ENCODE measurements around the gene RING1. TPM values are rescaled to one million over a fixed set of nuclear protein-coding genes. Genes with fewer than 3 reads are reported as not detected.

Gene RING1
- total and polyA plus RNA-seq, 2 experiments from 2014 or later: 6.4 to 16.0 TPM

DNA sequence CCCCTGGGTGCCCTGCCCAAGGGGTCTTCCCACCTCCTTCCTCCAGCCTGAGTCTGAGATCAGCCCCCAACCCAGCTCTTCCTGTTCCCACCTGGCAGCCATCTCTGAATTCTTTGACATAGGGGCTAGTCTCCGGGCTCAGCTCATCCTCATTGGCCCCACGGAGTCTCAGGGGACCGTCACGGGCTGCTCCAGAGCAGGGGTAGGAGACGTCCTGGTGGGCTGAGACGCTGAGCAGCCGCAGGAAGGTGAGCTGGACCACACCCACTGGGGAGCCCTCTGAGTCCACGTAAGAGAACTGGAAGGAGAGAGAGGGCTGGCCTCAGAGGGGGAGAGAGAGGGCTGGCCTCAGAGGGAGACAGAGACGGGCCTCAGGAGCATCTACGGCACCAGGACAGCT is 44.1 kb upstream of the RING1 start:
- H3K4me3 Mint-ChIP-seq: no peak overlapping the region; the same call in 2 of the 3 replicates

More for the DNA sequence above, 44.1 kb upstream of the RING1 start:
- Histone ChIP-seq H3K36me3 (ENCODE audit: insufficient read depth) (no peaks in the 10 kb centered on the region), H3K79me2 (replicated peaks; ENCODE audit: insufficient read depth) (no peaks in the 10 kb centered on the region), H2AFZ (no peak overlapping the region), H4K20me1 (replicated peaks; ENCODE audit: insufficient read depth) (no peaks in the 10 kb centered on the region), H3K9me2 (ENCODE audit: insufficient read depth) (no peaks in the 10 kb centered on the region), H3F3A (replicated peaks; ENCODE audit: low read depth) (0 out of 2 replicates have a peak, but pooled peaks cover 3% of the 10 kb centered on the region), H3K27ac (ENCODE audit: low read depth) (no peak overlapping the region), H3K27me3 (ENCODE audit: insufficient read depth) (peaks cover 15% of the 10 kb centered on the region), H3K4me1 (ENCODE audit: insufficient read depth) (peaks cover 12% of the 10 kb centered on the region), H3K4me3 (no peak overlapping the region), H3K4me2 (no peak overlapping the region)
- H3K4me1 Mint-ChIP-seq: peaks cover 18% of the 10 kb centered on the region
- DNase-seq (ENCODE audit: low spot score) (no peak), ATAC-seq (no peak)
- no peak overlapping the region; the same call in 1 of the 2 replicates for H3K27ac Mint-ChIP-seq
- no peak for TF ChIP-seq NANOG (IDR thresholded peaks at IDR 0.05; ENCODE audit: borderline replicate concordance)
- no peak for TF ChIP-seq CREB1 (CRISPR knock-in tag; IDR thresholded peaks at IDR 0.05; ENCODE audit: low read depth)
- TF ChIP-seq EZH2phosphoT487 (IDR thresholded peaks at IDR 0.05; ENCODE audit: unreplicated experiment): no peak
- TF ChIP-seq JUNB (IDR thresholded peaks at IDR 0.05; ENCODE audit: unreplicated experiment): no peak
- TF ChIP-seq, protein P1, sequence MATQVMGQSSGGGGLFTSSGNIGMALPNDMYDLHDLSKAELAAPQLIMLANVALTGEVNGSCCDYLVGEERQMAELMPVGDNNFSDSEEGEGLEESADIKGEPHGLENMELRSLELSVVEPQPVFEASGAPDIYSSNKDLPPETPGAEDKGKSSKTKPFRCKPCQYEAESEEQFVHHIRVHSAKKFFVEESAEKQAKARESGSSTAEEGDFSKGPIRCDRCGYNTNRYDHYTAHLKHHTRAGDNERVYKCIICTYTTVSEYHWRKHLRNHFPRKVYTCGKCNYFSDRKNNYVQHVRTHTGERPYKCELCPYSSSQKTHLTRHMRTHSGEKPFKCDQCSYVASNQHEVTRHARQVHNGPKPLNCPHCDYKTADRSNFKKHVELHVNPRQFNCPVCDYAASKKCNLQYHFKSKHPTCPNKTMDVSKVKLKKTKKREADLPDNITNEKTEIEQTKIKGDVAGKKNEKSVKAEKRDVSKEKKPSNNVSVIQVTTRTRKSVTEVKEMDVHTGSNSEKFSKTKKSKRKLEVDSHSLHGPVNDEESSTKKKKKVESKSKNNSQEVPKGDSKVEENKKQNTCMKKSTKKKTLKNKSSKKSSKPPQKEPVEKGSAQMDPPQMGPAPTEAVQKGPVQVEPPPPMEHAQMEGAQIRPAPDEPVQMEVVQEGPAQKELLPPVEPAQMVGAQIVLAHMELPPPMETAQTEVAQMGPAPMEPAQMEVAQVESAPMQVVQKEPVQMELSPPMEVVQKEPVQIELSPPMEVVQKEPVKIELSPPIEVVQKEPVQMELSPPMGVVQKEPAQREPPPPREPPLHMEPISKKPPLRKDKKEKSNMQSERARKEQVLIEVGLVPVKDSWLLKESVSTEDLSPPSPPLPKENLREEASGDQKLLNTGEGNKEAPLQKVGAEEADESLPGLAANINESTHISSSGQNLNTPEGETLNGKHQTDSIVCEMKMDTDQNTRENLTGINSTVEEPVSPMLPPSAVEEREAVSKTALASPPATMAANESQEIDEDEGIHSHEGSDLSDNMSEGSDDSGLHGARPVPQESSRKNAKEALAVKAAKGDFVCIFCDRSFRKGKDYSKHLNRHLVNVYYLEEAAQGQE (IDR thresholded peaks at IDR 0.05; ENCODE audit: unreplicated experiment): no peak
- TF ChIP-seq EZH2 (IDR thresholded peaks at IDR 0.05; ENCODE audit: low read depth, unreplicated experiment): no peak
- no peak for TF ChIP-seq STAT1 (IDR thresholded peaks at IDR 0.05; ENCODE audit: unreplicated experiment)
- no peak for TF ChIP-seq POLR2AphosphoS5 (IDR thresholded peaks at IDR 0.05; ENCODE audit: low read depth)
- TF ChIP-seq, protein P2, sequence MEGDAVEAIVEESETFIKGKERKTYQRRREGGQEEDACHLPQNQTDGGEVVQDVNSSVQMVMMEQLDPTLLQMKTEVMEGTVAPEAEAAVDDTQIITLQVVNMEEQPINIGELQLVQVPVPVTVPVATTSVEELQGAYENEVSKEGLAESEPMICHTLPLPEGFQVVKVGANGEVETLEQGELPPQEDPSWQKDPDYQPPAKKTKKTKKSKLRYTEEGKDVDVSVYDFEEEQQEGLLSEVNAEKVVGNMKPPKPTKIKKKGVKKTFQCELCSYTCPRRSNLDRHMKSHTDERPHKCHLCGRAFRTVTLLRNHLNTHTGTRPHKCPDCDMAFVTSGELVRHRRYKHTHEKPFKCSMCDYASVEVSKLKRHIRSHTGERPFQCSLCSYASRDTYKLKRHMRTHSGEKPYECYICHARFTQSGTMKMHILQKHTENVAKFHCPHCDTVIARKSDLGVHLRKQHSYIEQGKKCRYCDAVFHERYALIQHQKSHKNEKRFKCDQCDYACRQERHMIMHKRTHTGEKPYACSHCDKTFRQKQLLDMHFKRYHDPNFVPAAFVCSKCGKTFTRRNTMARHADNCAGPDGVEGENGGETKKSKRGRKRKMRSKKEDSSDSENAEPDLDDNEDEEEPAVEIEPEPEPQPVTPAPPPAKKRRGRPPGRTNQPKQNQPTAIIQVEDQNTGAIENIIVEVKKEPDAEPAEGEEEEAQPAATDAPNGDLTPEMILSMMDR (conservative IDR thresholded peaks at IDR 0.05; ENCODE audit: low read depth in 2 of 2): no peak
- TF ChIP-seq ZNF331 (CRISPR knock-in tag; IDR thresholded peaks at IDR 0.05; ENCODE audit: low read depth): no peak
- TF ChIP-seq, protein P3, sequence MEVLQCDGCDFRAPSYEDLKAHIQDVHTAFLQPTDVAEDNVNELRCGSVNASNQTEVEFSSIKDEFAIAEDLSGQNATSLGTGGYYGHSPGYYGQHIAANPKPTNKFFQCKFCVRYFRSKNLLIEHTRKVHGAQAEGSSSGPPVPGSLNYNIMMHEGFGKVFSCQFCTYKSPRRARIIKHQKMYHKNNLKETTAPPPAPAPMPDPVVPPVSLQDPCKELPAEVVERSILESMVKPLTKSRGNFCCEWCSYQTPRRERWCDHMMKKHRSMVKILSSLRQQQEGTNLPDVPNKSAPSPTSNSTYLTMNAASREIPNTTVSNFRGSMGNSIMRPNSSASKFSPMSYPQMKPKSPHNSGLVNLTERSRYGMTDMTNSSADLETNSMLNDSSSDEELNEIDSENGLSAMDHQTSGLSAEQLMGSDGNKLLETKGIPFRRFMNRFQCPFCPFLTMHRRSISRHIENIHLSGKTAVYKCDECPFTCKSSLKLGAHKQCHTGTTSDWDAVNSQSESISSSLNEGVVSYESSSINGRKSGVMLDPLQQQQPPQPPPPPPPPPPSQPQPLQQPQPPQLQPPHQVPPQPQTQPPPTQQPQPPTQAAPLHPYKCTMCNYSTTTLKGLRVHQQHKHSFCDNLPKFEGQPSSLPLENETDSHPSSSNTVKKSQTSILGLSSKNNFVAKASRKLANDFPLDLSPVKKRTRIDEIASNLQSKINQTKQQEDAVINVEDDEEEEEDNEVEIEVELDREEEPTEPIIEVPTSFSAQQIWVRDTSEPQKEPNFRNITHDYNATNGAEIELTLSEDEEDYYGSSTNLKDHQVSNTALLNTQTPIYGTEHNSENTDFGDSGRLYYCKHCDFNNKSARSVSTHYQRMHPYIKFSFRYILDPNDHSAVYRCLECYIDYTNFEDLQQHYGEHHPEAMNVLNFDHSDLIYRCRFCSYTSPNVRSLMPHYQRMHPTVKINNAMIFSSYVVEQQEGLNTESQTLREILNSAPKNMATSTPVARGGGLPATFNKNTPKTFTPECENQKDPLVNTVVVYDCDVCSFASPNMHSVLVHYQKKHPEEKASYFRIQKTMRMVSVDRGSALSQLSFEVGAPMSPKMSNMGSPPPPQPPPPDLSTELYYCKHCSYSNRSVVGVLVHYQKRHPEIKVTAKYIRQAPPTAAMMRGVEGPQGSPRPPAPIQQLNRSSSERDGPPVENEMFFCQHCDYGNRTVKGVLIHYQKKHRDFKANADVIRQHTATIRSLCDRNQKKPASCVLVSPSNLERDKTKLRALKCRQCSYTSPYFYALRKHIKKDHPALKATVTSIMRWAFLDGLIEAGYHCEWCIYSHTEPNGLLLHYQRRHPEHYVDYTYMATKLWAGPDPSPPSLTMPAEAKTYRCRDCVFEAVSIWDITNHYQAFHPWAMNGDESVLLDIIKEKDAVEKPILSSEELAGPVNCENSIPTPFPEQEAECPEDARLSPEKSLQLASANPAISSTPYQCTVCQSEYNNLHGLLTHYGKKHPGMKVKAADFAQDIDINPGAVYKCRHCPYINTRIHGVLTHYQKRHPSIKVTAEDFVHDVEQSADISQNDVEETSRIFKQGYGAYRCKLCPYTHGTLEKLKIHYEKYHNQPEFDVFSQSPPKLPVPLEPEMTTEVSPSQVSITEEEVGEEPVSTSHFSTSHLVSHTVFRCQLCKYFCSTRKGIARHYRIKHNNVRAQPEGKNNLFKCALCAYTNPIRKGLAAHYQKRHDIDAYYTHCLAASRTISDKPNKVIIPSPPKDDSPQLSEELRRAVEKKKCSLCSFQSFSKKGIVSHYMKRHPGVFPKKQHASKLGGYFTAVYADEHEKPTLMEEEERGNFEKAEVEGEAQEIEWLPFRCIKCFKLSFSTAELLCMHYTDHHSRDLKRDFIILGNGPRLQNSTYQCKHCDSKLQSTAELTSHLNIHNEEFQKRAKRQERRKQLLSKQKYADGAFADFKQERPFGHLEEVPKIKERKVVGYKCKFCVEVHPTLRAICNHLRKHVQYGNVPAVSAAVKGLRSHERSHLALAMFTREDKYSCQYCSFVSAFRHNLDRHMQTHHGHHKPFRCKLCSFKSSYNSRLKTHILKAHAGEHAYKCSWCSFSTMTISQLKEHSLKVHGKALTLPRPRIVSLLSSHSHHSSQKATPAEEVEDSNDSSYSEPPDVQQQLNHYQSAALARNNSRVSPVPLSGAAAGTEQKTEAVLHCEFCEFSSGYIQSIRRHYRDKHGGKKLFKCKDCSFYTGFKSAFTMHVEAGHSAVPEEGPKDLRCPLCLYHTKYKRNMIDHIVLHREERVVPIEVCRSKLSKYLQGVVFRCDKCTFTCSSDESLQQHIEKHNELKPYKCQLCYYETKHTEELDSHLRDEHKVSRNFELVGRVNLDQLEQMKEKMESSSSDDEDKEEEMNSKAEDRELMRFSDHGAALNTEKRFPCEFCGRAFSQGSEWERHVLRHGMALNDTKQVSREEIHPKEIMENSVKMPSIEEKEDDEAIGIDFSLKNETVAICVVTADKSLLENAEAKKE (CRISPR knock-in tag; IDR thresholded peaks at IDR 0.05): no peak
- H3K9me3 Mint-ChIP-seq: no peaks in the 10 kb centered on the region; the same call in 1 of the 3 replicates
- peaks cover 25% of the 10 kb centered on the region for H3K27me3 Mint-ChIP-seq (ENCODE audit: insufficient read depth, low read depth, poor library complexity)
- H3K36me3 Mint-ChIP-seq (ENCODE audit: low read depth): no peaks in the 10 kb centered on the region

Data from GM23338 (cell line).